Fibroblast of lung (primary cell): ENCODE data around the gene GPR32. TPM values are rescaled to one million over a fixed set of nuclear protein-coding genes. Genes with fewer than 3 reads are reported as not detected.

Experiments
- DNase-seq, 2 donors: peaks; one replicate each; pipeline versions ENCODE4 v3.0.0 to v3.0.0-alpha.2; 2010; ENCODE audit warnings: low read depth in 2 of 2
- H2AFZ ChIP-seq: 2 replicates; pipeline ENCODE4 v1.5.1; 2012; ENCODE audit warnings: low read length, control low read depth, inconsistent platforms
- H3K27ac ChIP-seq: 2 replicates; pipeline ENCODE4 v1.5.1; 2011; ENCODE audit warnings: low read length, control low read depth; ENCODE audit not compliant: insufficient read depth
- H3K27me3 ChIP-seq: 2 replicates; pipeline ENCODE4 v1.5.1; 2011; ENCODE audit warnings: mild to moderate bottlenecking, low read length; ENCODE audit not compliant: control insufficient read depth, insufficient read depth
- H3K36me3 ChIP-seq: 2 replicates; pipeline ENCODE4 v1.5.1; 2011; ENCODE audit warnings: low read length; ENCODE audit not compliant: control insufficient read depth, insufficient read depth
- H3K4me1 ChIP-seq: 2 replicates; pipeline ENCODE4 v1.5.1; 2011; ENCODE audit warnings: low read length; ENCODE audit not compliant: control insufficient read depth, insufficient read depth; ENCODE audit errors: extremely low read depth
- H3K4me2 ChIP-seq: 2 replicates; pipeline ENCODE4 v1.5.1; 2011; ENCODE audit warnings: low read length, control low read depth; ENCODE audit not compliant: insufficient read depth; ENCODE audit errors: extremely low read depth
- H3K4me3 ChIP-seq, 4 experiments: fragments of 200-600 bp in 1 of 4; sonication (generic) in 1 of 4; replicated peaks in 1 of 4; 2 replicates each; pipeline ENCODE4 v1.5.1; 2011 to 2016; ENCODE audit warnings: low read length in 4 of 4, low read depth in 3 of 4, mild to moderate bottlenecking in 3 of 4, control low read depth in 2 of 4, inconsistent platforms in 1 of 4, mixed read lengths in 1 of 4; ENCODE audit not compliant: insufficient read depth in 1 of 4; ENCODE audit errors: control extremely low read depth in 1 of 4
- H3K79me2 ChIP-seq: 2 replicates; pipeline ENCODE4 v1.5.1; 2012; ENCODE audit warnings: mild to moderate bottlenecking, low read length, inconsistent platforms; ENCODE audit not compliant: control insufficient read depth, insufficient read depth
- H3K9ac ChIP-seq: 2 replicates; pipeline ENCODE4 v1.5.1; 2011; ENCODE audit warnings: mild to moderate bottlenecking, low read length, control low read depth; ENCODE audit not compliant: insufficient read depth
- H3K9me3 ChIP-seq: 2 replicates; pipeline ENCODE4 v1.5.1; 2012; ENCODE audit warnings: low read depth, low read length; ENCODE audit not compliant: control insufficient read depth, insufficient read depth
- H4K20me1 ChIP-seq: 2 replicates; pipeline ENCODE4 v1.5.1; 2011; ENCODE audit warnings: low read length; ENCODE audit not compliant: control insufficient read depth, insufficient read depth; ENCODE audit errors: extremely low read depth
- EZH2 ChIP-seq: IDR thresholded peaks from 2 replicates; pipeline ENCODE4 v1.5.1; 2012; ENCODE audit warnings: low read length, control low read depth, mild to moderate bottlenecking; ENCODE audit errors: missing control alignments
- polyA plus RNA-seq, 2 donors: library from polyadenylated mRNA; depleted of rRNA in 1 of 2; stranded (reverse) in 1 of 2; unstranded in 1 of 2; fragments of >200 nt; gene quantifications; 2 replicates each; pipeline ENCODE4 v1.2.1, GENCODE V29; 2011 to 2012; ENCODE audit warnings: missing spikeins in 1 of 2
- total RNA-seq: library from RNA; depleted of rRNA; stranded (reverse); fragments of >200 nt; gene quantifications from 2 replicates; pipeline ENCODE4 v1.2.1, GENCODE V29; 2014
- TF ChIP-seq, protein P1 (sequence below), 2 donors: IDR thresholded peaks in 1 of 2; conservative IDR thresholded peaks in 1 of 2; 1 replicate in 1 of 2; 2 replicates in 1 of 2; pipeline ENCODE4 v1.5.1; 2011 to 2012; ENCODE audit warnings: low read length in 2 of 2, control low read depth in 1 of 2, inconsistent platforms in 1 of 2, low read depth in 1 of 2, mild to moderate bottlenecking in 1 of 2

GPR32 gene
- total and polyA plus RNA-seq, 2 donors (not counting 1 experiment from before 2014, with no cell fraction given), result not detected

DNA sequence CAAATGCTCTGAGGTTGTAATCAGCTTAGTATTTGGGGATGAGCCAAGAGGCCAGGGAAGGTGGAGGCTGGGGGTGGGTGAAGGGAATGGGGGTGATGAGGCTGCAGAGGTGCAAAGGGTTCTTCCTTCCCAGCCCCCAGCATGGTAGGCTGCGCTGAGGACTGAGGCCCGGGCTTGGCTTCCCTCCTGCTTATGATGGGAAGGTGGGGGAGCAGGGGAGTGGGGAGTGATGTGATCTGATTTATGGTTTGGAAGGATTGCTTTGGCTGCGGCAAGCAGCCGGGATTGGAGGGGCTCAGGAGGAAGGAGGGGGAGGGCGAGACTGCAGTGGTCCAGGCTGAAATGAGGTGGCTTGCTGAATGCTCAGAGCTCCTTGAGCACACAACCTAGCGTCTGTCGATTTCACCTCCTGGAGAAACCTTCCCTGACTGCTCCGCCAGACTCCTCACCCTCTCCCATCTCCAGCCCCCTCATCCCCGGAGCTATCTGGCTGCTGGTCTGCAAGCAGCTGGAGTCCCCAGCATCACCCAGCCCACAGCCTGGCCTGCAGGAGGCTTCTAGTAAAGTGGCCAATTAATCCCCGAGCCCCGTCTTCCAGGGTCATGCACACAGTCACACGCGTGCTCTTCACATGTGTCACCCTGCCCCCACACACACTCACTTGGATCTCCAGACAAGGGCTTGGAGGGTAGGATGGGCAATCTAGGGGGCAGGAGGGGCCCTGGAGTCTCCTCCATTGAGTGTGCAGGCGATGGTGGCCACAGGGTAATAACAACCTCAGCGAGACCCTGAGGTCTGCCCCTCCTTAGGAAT lies 47.9 kb upstream of the GPR32 start:
- peak overlapping the region; percentile 99 for H3K4me2 ChIP-seq
- peak overlapping the region; percentile 52 to 80 (median 74) for H3K4me3 ChIP-seq
- peaks cover 12% of the 10 kb centered on the region for H3K79me2 ChIP-seq
- H3K27me3 ChIP-seq, result no peaks in the 10 kb centered on the region
- TF ChIP-seq EZH2, result no peak
- TF ChIP-seq, protein P1, sequence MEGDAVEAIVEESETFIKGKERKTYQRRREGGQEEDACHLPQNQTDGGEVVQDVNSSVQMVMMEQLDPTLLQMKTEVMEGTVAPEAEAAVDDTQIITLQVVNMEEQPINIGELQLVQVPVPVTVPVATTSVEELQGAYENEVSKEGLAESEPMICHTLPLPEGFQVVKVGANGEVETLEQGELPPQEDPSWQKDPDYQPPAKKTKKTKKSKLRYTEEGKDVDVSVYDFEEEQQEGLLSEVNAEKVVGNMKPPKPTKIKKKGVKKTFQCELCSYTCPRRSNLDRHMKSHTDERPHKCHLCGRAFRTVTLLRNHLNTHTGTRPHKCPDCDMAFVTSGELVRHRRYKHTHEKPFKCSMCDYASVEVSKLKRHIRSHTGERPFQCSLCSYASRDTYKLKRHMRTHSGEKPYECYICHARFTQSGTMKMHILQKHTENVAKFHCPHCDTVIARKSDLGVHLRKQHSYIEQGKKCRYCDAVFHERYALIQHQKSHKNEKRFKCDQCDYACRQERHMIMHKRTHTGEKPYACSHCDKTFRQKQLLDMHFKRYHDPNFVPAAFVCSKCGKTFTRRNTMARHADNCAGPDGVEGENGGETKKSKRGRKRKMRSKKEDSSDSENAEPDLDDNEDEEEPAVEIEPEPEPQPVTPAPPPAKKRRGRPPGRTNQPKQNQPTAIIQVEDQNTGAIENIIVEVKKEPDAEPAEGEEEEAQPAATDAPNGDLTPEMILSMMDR (conservative IDR thresholded peaks at IDR 0.05 in 1 of 2, IDR thresholded peaks at IDR 0.05 in 1 of 2; ENCODE audit: low read depth in 1 of 2, low read length in 2 of 2), result no peak
- H3K9ac ChIP-seq, result no peak overlapping the region
- peaks cover 2% of the 10 kb centered on the region for H3K36me3 ChIP-seq
- H2AFZ ChIP-seq, result peak overlapping the region; percentile 22
- H3K9me3 ChIP-seq, result no peaks in the 10 kb centered on the region
- H3K27ac ChIP-seq, result peak overlapping the region; percentile 77
- no peak for DNase-seq
- peaks cover 25% of the 10 kb centered on the region for H3K4me1 ChIP-seq
- H4K20me1 ChIP-seq, result no peaks in the 10 kb centered on the region

DNA sequence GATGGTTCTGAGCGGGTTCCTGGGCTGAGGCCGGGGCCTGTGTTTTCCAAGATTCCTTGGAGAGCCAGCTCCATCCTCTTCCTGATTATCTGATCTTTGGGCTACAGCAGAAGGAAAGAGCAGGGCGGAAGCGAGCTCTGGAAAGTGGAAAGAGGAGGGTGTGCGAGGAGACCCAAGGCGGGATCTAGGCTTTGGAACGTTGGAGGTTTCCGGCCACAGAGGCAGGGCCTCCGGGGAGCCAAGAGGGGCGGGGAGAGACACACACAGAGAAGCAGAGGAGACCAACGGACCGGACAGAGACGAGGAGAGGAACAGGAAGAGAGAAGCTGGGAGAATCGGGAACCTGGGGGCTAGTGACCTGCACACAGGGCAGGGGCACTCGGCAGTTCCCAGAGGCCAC lies 47.2 kb upstream of the GPR32 start, which contains the start of gene CLEC11A:
Gene CLEC11A (plus strand): TSS at position 296 of the 400 bp plus-strand sequence. CDS start 162 bp downstream, outside the sequence.
- H4K20me1 ChIP-seq, result no peaks in the 10 kb centered on the region
- peak within 1 kb of the TSS; percentile 61 for H3K9ac ChIP-seq
- TF ChIP-seq, protein P1 (conservative IDR thresholded peaks at IDR 0.05 in 1 of 2, IDR thresholded peaks at IDR 0.05 in 1 of 2; ENCODE audit: low read depth in 1 of 2, low read length in 2 of 2), result no peak
- TF ChIP-seq EZH2, result no peak
- H3K79me2 ChIP-seq, result peaks cover 12% of the 10 kb centered on the region
- H3K27me3 ChIP-seq, result no peaks in the 10 kb centered on the region
- H3K36me3 ChIP-seq, result peaks cover 2% of the 10 kb centered on the region
- H3K4me1 ChIP-seq, result peaks cover 25% of the 10 kb centered on the region
- peak within 1 kb of the TSS; percentile 36 for H2AFZ ChIP-seq
- H3K9me3 ChIP-seq, result no peaks in the 10 kb centered on the region
- H3K4me3 ChIP-seq, result peak within 1 kb of the TSS; percentile 52 to 80 (median 74)
- peak within 1 kb of the TSS; percentile 99 for H3K4me2 ChIP-seq
- peak within 1 kb of the TSS; percentile 77 for H3K27ac ChIP-seq
- DNase-seq, result peak in 1 of 2 donors; percentile 62

GRCh38 chr19:50723735-50724521 lies 46.3 kb upstream of the GPR32 start:
- DNase-seq, result no peak
- peaks cover 2% of the 10 kb centered on the region for H3K36me3 ChIP-seq
- H3K79me2 ChIP-seq, result peaks cover 12% of the 10 kb centered on the region
- H3K27me3 ChIP-seq, result no peaks in the 10 kb centered on the region
- peak overlapping the region; percentile 75 for H2AFZ ChIP-seq
- peak overlapping the region; percentile 61 for H3K9ac ChIP-seq
- no peaks in the 10 kb centered on the region for H4K20me1 ChIP-seq
- peaks cover 25% of the 10 kb centered on the region for H3K4me1 ChIP-seq
- no peak for TF ChIP-seq EZH2
- TF ChIP-seq, protein P1 (conservative IDR thresholded peaks at IDR 0.05 in 1 of 2, IDR thresholded peaks at IDR 0.05 in 1 of 2; ENCODE audit: low read depth in 1 of 2, low read length in 2 of 2), result no peak
- no peaks in the 10 kb centered on the region for H3K9me3 ChIP-seq
- H3K4me3 ChIP-seq, result peak overlapping the region; percentile 52 to 80 (median 74)
- H3K4me2 ChIP-seq, result peak overlapping the region; percentile 99
- H3K27ac ChIP-seq, result peak overlapping the region; percentile 77
